Thyroid gland (tissue), 4 donors: ENCODE measurements around the gene SYT12. TPM values are rescaled to one million over a fixed set of nuclear protein-coding genes. Genes with fewer than 3 reads are reported as not detected.

Experiments
- DNase-seq, 2 donors: peaks; one replicate each; pipeline ENCODE4 v3.0.0-alpha.2; 2019
- H3K27ac ChIP-seq, 3 donors: fragments of 200-600 bp; sonication (generic); 1 replicate in 2 of 3; 2 replicates in 1 of 3; pipeline ENCODE4 v1.5.1; 2016 to 2019; ENCODE audit warnings: mild to moderate bottlenecking in 1 of 3, moderate library complexity in 1 of 3
- H3K27me3 ChIP-seq: fragments of 200-600 bp; sonication (generic); one replicate; pipeline ENCODE4 v1.5.1; 2019
- H3K36me3 ChIP-seq, 2 donors: fragments of 200-600 bp; sonication (generic); one replicate each; pipeline ENCODE4 v1.5.1; 2016 to 2019
- H3K4me1 ChIP-seq, 2 donors: fragments of 200-600 bp; sonication (generic); one replicate each; pipeline ENCODE4 v1.5.1; 2017 to 2019
- H3K4me3 ChIP-seq, 3 donors: fragments of 200-600 bp; sonication (generic); replicated peaks in 1 of 3; 1 replicate in 2 of 3; 2 replicates in 1 of 3; pipeline ENCODE4 v1.5.1; 2016; ENCODE audit warnings: mild to moderate bottlenecking in 1 of 3
- H3K9me3 ChIP-seq: fragments of 200-600 bp; sonication (generic); one replicate; pipeline ENCODE4 v1.5.1; 2017
- POLR2A ChIP-seq, 2 donors: fragments of 450-650 bp; IDR thresholded peaks; one replicate each; pipeline ENCODE4 v1.6.1; 2017; ENCODE audit warnings: antibody characterized with exemption in 2 of 2, mild to moderate bottlenecking in 2 of 2, moderate library complexity in 1 of 2
- WGBS, 2 donors: methylation state at CpG; one replicate each; pipeline ENCODE4 v1.1.5; 2017; 5-methylcytosine and 5-hydroxymethylcytosine counted together
- intact Hi-C: fragments of 100-400 bp; cut with DNase I; formaldehyde crosslinking; loops from one replicate; pipeline ENCODE4 v1.15.1; 2023
- total RNA-seq, 4 donors: library from RNA; depleted of rRNA; stranded (reverse); fragments of >200 nt; gene quantifications; one replicate each; pipeline ENCODE4 v1.2.3, GENCODE V29; 2016
- TF ChIP-seq, protein P1 (sequence below), 6 experiments: fragments of 200-600 bp in 3 of 6; fragments of 450-650 bp in 3 of 6; sonication (generic) in 3 of 6; IDR thresholded peaks; one replicate each; pipeline ENCODE4 v1.5.1; 2016 to 2019; ENCODE audit warnings: antibody characterized with exemption in 6 of 6, mild to moderate bottlenecking in 2 of 6, inconsistent platforms in 1 of 6, moderate library complexity in 1 of 6

Gene SYT12
- total RNA-seq, 4 donors from 2014 or later, result 0.13 to 0.44 (median 0.22) TPM; not detected in 1

DNA sequence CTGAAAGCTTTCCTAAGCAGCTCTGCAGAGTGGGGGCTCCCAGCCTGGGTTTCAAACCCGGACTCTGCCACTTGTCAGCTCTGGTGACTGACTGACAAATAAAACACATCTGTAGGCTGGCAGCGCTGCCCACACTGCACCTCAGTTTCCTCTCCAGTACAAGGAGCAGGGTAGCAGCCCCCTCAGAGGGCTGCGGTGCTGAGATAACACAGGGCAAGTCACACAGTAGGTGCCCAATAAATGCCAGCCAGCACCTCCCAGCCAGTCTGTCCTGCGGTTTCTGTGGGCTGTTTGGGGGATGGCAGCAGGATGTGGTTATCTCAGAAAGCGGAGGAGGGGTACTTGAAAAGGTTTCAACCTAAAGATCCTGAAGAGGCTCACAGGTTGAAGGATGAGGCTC, 1.5 kb downstream of the SYT12 start:
- intact Hi-C loops, result no loop called here
- H3K9me3 ChIP-seq, result no peaks in the 10 kb centered on the region
- TF ChIP-seq, protein P1, sequence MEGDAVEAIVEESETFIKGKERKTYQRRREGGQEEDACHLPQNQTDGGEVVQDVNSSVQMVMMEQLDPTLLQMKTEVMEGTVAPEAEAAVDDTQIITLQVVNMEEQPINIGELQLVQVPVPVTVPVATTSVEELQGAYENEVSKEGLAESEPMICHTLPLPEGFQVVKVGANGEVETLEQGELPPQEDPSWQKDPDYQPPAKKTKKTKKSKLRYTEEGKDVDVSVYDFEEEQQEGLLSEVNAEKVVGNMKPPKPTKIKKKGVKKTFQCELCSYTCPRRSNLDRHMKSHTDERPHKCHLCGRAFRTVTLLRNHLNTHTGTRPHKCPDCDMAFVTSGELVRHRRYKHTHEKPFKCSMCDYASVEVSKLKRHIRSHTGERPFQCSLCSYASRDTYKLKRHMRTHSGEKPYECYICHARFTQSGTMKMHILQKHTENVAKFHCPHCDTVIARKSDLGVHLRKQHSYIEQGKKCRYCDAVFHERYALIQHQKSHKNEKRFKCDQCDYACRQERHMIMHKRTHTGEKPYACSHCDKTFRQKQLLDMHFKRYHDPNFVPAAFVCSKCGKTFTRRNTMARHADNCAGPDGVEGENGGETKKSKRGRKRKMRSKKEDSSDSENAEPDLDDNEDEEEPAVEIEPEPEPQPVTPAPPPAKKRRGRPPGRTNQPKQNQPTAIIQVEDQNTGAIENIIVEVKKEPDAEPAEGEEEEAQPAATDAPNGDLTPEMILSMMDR (IDR thresholded peaks at IDR 0.05), result no peak
- TF ChIP-seq POLR2A (IDR thresholded peaks at IDR 0.05), result no peak
- 67 to 86% methylated on average over 3 to 4 of the region's 5 CpGs for WGBS, 2 donors
- H3K36me3 ChIP-seq, result no peaks in the 10 kb centered on the region
- no peak overlapping the region for H3K27ac ChIP-seq
- H3K27me3 ChIP-seq, result no peaks in the 10 kb centered on the region
- no peak for DNase-seq
- H3K4me3 ChIP-seq, result no peak overlapping the region
- H3K4me1 ChIP-seq, result peaks cover 4 to 16% of the 10 kb centered on the region in 2 donors

DNA sequence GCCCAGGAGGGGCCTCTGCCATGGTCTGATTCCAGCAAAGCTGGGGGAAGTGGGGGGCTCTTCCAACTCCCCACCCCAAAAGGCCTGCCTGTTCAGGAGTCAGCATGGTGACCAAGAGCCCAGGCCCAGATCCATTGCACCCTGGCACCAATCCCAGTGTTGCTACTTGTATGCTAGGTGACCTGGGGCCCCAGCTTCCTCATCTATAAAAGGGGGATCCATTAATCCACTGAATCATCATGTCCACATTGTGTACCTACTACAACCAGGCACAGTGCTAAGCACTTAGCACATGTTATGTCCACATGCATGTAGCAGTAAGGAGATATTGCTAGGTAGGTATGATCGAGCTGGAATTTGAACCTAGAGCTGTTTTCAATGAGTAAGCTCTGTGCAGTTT, 2.0 kb downstream of the SYT12 start:
- H3K4me3 ChIP-seq, result no peak overlapping the region
- H3K9me3 ChIP-seq, result no peaks in the 10 kb centered on the region
- no peaks in the 10 kb centered on the region for H3K36me3 ChIP-seq
- H3K27ac ChIP-seq, result no peak overlapping the region
- WGBS, 2 donors, result 94 to 100% methylated on average over 1 of the region's 1 CpG
- intact Hi-C loops, result no loop called here
- no peak for DNase-seq
- peaks cover 4 to 16% of the 10 kb centered on the region in 2 donors for H3K4me1 ChIP-seq
- TF ChIP-seq POLR2A (IDR thresholded peaks at IDR 0.05), result no peak
- TF ChIP-seq, protein P1 (IDR thresholded peaks at IDR 0.05), result no peak
- no peaks in the 10 kb centered on the region for H3K27me3 ChIP-seq

DNA sequence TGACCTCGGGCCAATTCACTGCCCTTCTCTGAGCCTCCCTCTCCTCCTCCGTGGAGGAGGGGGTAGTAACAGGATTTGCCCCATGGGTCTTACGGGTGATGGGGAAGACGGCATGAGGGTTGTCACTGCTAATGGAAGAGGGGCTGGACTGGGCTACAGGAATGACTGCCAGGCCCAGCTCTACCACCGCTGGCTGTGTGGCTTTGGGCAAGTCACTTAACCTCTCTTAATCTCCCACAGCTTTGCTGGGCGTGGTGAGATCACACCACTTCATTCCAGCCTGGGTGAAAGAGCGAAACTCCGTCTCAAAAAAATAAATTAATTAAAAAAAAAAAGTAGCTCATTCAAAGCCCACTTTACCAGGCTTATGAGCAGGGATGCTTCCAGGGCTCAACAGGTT, 2.8 kb downstream of the SYT12 start:
- no peak for DNase-seq
- H3K9me3 ChIP-seq, result no peaks in the 10 kb centered on the region
- H3K4me1 ChIP-seq, result peaks cover 4 to 16% of the 10 kb centered on the region in 2 donors
- TF ChIP-seq, protein P1 (IDR thresholded peaks at IDR 0.05), result no peak
- TF ChIP-seq POLR2A (IDR thresholded peaks at IDR 0.05), result no peak
- intact Hi-C loops, result no loop called here
- H3K36me3 ChIP-seq, result no peaks in the 10 kb centered on the region
- no peaks in the 10 kb centered on the region for H3K27me3 ChIP-seq
- no peak overlapping the region for H3K4me3 ChIP-seq
- H3K27ac ChIP-seq, result no peak overlapping the region
- WGBS, 2 donors, result 81 to 82% methylated on average over 7 to 8 of the region's 8 CpGs

- no peaks in the 10 kb centered on the region for H3K27me3 ChIP-seq
- 89 to 98% methylated on average over 5 of the region's 5 CpGs for WGBS, 2 donors
- peaks cover 4 to 16% of the 10 kb centered on the region in 2 donors for H3K4me1 ChIP-seq
- intact Hi-C loops, result no loop called here
- H3K9me3 ChIP-seq, result no peaks in the 10 kb centered on the region
- no peak overlapping the region for H3K27ac ChIP-seq
- TF ChIP-seq, protein P1 (IDR thresholded peaks at IDR 0.05), result no peak
- TF ChIP-seq POLR2A (IDR thresholded peaks at IDR 0.05), result no peak
- no peak for DNase-seq
- no peaks in the 10 kb centered on the region for H3K36me3 ChIP-seq
- no peak overlapping the region for H3K4me3 ChIP-seq
Observed at GRCh38 chr11:67026941-67027340, 4.0 kb downstream of the SYT12 start.

DNA sequence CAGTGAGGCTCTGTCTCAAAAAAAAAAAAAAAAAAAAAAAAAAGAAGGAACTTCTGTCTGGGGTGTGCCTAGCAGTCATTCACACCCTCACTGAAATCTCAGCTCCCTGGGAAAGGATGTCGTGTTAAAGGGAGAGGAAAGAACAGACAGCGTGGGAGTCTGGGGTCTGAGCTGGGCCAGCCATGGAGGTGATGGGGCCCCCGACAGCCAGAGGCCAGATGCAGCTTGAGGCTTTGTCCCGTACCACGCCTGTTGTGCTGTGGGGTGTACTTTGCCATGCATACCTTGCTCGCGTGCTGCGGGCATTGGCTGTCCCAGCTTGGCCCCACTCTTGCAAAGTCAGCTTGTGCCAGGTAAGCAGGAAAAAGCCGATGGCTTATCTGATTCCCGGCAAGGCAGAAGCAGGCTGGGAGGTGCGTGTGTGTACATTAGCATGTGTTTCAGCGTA, 4.6 kb downstream of the SYT12 start:
- H3K4me1 ChIP-seq, result peaks cover 4 to 11% of the 10 kb centered on the region in 2 donors
- no peak overlapping the region for H3K4me3 ChIP-seq
- no peaks in the 10 kb centered on the region for H3K27me3 ChIP-seq
- H3K27ac ChIP-seq, result no peak overlapping the region
- no peak for DNase-seq
- WGBS, 2 donors, result 81 to 84% methylated on average over 12 of the region's 12 CpGs
- TF ChIP-seq POLR2A (IDR thresholded peaks at IDR 0.05), result no peak
- TF ChIP-seq, protein P1 (IDR thresholded peaks at IDR 0.05), result no peak
- intact Hi-C loops, result no loop called here
- H3K36me3 ChIP-seq, result no peaks in the 10 kb centered on the region
- H3K9me3 ChIP-seq, result no peaks in the 10 kb centered on the region
